Fibroblast of mammary gland (primary cell): ENCODE data around the gene ILK.

ENCODE experiments used
- DNase-seq: peaks from one replicate; pipeline ENCODE4 v3.0.0-alpha.2; 2010; ENCODE audit warnings: low read depth
- H3K4me3 ChIP-seq: 2 replicates; pipeline ENCODE4 v1.5.1; 2011; ENCODE audit warnings: low read depth, mild to moderate bottlenecking, low read length, moderate library complexity; ENCODE audit not compliant: control insufficient read depth
- TF ChIP-seq, protein P1 (sequence below): conservative IDR thresholded peaks from 2 replicates; pipeline ENCODE4 v1.5.1; 2011; ENCODE audit warnings: low read depth, low read length, inconsistent platforms; ENCODE audit not compliant: control insufficient read depth, insufficient read depth

ILK gene

DNA sequence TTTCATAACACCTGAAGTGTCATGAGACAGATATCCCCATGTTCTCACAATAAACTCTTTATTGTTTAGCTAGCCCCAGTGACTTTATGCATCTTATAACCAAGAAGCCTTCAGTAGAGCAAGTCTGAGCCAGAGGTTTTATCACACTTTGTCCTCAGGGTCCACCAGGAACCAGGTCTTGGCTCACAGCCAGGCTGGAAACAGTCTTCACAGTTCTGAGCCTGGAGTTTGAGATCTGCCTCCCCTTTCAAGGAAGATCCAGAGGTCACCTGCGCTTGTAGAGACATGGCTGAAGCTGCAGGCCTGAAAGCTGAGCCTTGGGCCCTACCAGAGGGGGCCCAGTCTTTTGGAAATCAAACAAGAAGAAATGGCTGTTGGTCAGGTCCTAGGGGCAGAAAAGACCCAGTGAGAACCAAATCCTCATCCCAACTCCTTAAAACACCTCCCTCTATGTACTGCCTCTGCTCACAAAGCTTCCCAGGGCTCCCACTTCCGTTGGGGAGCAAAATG is 3.6 kb upstream of the ILK start:
- DNase-seq, result no peak
- TF ChIP-seq, protein P1, sequence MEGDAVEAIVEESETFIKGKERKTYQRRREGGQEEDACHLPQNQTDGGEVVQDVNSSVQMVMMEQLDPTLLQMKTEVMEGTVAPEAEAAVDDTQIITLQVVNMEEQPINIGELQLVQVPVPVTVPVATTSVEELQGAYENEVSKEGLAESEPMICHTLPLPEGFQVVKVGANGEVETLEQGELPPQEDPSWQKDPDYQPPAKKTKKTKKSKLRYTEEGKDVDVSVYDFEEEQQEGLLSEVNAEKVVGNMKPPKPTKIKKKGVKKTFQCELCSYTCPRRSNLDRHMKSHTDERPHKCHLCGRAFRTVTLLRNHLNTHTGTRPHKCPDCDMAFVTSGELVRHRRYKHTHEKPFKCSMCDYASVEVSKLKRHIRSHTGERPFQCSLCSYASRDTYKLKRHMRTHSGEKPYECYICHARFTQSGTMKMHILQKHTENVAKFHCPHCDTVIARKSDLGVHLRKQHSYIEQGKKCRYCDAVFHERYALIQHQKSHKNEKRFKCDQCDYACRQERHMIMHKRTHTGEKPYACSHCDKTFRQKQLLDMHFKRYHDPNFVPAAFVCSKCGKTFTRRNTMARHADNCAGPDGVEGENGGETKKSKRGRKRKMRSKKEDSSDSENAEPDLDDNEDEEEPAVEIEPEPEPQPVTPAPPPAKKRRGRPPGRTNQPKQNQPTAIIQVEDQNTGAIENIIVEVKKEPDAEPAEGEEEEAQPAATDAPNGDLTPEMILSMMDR, result no peak
- H3K4me3 ChIP-seq, result no peak overlapping the region

DNA sequence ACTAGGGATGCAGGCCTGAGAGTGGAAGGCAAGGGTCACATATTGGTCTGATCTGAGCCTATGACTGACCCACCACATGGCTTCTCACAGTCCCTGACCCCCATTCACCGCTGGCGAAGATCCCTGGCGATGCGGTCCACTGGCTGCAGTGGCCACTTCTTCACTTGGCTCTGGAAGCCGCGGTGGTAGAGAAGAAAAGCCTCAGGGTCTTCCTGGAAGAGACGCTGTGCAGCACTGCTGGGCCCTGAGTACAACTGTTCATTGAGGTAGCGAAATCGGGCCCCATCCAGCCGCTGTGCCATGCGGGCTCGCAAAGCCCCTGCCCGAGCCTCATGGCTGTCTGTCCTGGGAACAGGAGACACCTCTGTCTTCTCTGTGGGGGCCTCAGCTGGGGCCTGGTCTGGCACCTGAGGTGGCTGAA is 2.5 kb upstream of the ILK start:
- no peak overlapping the region for H3K4me3 ChIP-seq
- DNase-seq, result no peak
- TF ChIP-seq, protein P1, result no peak

DNA sequence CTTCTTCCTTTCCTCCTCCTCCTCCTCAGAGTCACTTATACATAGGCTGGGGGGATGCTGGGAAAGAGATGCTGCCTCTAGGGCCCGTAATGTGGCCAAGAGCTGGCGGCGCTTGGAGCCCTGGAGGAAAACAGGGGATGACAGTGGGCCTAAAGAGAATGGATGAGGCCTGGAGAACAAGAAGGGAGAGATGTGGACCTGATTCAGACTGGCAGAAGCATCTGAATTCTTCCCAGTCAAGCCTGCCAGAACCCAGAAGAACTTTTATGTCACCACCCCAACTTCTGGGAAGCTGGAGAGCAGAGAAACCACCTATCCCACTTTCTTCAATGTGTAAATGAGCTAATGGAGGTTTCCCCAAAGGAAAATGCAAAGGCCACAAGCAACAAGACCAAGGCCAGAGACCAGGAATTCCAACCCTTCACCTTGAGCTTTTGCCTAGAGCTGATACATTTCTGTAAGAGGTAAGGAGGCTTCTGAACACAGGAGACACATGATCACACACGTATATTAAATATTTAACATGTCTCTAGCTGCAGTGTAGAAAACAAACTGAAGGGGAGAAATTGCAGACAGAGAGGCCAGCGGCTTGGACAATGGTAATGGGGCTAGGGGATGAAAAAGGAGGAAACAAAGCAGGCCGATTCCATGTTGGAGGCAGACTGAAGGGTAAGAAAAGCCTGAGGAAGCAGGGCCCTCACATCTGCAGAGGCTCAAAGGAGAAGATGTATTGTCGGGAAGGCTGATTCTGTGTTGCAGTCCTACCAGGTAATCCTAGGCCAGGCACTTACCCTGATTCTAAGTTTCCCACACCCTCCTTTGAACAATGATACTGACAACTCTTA is 1.3 kb upstream of the ILK start:
- H3K4me3 ChIP-seq, result peak overlapping the region; percentile 99
- DNase-seq, result no peak
- TF ChIP-seq, protein P1, result no peak

DNA sequence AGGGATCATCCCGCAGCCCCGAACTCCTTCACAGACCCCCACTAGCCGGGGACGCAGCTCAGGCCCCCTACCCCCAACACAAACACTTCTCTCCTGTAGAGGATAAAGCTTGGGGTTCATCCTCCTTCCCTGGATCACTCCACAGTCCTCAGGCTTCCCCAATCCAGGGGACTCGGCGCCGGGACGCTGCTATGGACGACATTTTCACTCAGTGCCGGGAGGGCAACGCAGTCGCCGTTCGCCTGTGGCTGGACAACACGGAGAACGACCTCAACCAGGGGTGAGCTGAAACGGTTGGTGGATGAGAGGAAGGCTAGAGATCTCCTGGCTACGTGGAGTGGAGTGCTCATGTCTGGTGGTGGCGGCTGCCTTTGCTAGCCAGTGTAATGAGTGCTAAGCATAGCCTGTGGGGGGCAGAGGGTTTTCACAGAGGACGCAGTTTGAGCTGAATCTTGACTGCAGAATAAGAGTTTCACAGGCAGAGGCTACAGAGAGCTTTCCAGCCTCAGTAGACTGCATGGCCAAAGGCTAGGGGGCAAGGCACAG is 580 bp downstream of the ILK start:
- TF ChIP-seq, protein P1, result peak; percentile 16

DNA sequence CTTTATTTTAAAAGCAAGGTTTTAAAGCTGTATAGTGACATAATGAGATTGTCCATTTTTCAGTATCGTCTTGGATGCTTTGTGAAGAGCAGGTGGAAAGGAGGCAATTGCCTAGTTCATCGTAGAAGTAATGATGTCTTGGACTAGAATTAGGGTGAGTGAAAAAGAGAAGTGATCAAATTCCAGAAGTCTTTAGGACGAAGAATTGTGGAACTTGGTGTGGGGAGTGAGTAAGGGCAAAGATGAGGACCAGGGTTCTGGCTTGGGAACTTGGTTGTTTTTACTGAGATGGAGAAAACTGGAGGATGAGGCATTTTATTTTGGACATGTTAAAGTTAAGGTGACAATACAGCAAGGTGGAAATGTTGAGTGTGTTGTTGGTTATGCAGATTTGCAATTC is 1.2 kb downstream of the ILK start:
- peak overlapping the region; percentile 99 for H3K4me3 ChIP-seq
- DNase-seq, result no peak
- TF ChIP-seq, protein P1, result no peak

More for the DNA sequence above, 580 bp downstream of the ILK start:
- peak overlapping the region; percentile 99 for H3K4me3 ChIP-seq
- peak; percentile 65 for DNase-seq

DNA sequence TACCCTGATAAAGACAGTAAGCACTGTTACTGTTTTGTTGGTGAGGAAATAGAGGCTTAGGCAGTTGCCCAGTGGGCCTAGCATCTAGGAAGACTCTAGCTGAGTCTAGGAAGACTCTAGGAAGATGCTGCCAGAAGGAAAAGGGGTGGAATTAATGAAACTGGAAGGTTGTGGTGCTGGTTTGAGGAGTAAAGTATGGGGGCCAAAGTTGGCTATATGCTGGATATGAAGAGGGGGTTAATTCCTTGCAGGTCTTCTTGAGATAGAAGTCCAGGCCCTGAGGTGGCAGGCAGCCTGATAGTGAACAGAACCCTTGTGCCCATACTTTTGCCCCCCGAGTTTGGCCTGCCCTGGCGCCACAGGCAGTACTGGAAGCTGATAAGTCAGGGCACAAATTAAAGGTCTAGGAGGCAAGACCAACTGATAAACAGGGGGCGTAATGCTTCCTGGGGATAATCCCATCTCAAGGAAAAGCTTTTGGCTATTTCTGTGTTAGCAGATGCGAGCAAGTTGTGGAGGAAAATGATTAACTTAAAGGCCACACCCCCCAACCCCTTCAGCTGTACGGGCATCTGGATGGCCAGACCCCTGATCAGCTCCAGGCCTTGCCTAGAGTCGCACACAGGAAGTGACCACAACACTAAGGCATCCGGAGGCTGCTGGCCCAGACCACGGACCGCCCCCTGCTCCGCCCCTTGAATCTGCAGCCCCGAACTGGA is 3.1 kb downstream of the ILK start:
- DNase-seq, result peak; percentile 92
- peak overlapping the region; percentile 19 for H3K4me3 ChIP-seq
- TF ChIP-seq, protein P1, result no peak
